ENCODE results near the gene MAN2B2. TPM values are rescaled to one million over a fixed set of nuclear protein-coding genes. Genes with fewer than 3 reads are reported as not detected.

MAN2B2 gene
- total RNA-seq = 10 to 100 TPM; 28.0 to 33.1 TPM

- Mint-ChIP-seq H3K9me3 (ENCODE audit: low read depth) (peaks cover 6% of the 10 kb centered on the region), H3K27me3 (peaks cover 7% of the 10 kb centered on the region), H3K36me3 (peaks cover 32% of the 10 kb centered on the region), H3K4me1 (peaks cover 12% of the 10 kb centered on the region), H3K4me3 (peak within 1 kb of the TSS; percentile 83), H3K27ac (peak within 1 kb of the TSS; percentile 85)
- peak; percentile 97 for ATAC-seq
- CTCF ChIA-PET = interaction anchor here (1.1 to 2.1 kb wide), 5 partner anchors 23 to 298 kb away, joined by 3 to 11 read pairs (median 5); no protein-coding TSS in a partner anchor
- DNase-seq = peak; percentile 84
Measured at GRCh38 chr4:6574747-6575502, at the start of gene MAN2B2. TSS of gene MAN2B2 (plus strand) at chr4:6575189. CDS start at chr4:6575211, 22 bp downstream.

GRCh38 chr4:6525474-6525873 is 49.5 kb upstream of the MAN2B2 start:
- no peaks in the 10 kb centered on the region for H3K27me3 Mint-ChIP-seq
- H3K27ac Mint-ChIP-seq = no peak overlapping the region
- H3K36me3 Mint-ChIP-seq = no peaks in the 10 kb centered on the region
- no peaks in the 10 kb centered on the region for H3K9me3 Mint-ChIP-seq (ENCODE audit: low read depth)
- no peak for DNase-seq
- ATAC-seq = no peak
- no peak overlapping the region for H3K4me3 Mint-ChIP-seq
- H3K4me1 Mint-ChIP-seq = no peaks in the 10 kb centered on the region
- CTCF ChIA-PET = no interaction called here

GRCh38 chr4:6526156-6526555 is 48.8 kb upstream of the MAN2B2 start:
- ATAC-seq (no peak), DNase-seq (no peak)
- H3K27me3 Mint-ChIP-seq = no peaks in the 10 kb centered on the region
- H3K4me3 Mint-ChIP-seq = no peak overlapping the region
- H3K36me3 Mint-ChIP-seq = no peaks in the 10 kb centered on the region
- no peaks in the 10 kb centered on the region for H3K4me1 Mint-ChIP-seq
- H3K9me3 Mint-ChIP-seq (ENCODE audit: low read depth) = no peaks in the 10 kb centered on the region
- no peak overlapping the region for H3K27ac Mint-ChIP-seq
- CTCF ChIA-PET = no interaction called here

GRCh38 chr4:6526671-6527091 is 48.3 kb upstream of the MAN2B2 start:
- no peak overlapping the region for H3K27ac Mint-ChIP-seq
- H3K27me3 Mint-ChIP-seq = no peaks in the 10 kb centered on the region

GRCh38 chr4:6527259-6527658 is 47.7 kb upstream of the MAN2B2 start:
- ATAC-seq (no peak), DNase-seq (no peak)
- Mint-ChIP-seq H3K27ac (no peak overlapping the region), H3K9me3 (ENCODE audit: low read depth) (no peaks in the 10 kb centered on the region), H3K4me3 (no peak overlapping the region), H3K27me3 (no peaks in the 10 kb centered on the region), H3K4me1 (no peaks in the 10 kb centered on the region), H3K36me3 (no peaks in the 10 kb centered on the region)
- CTCF ChIA-PET = no interaction called here

More at GRCh38 chr4:6526671-6527091, 48.3 kb upstream of the MAN2B2 start:
- no peak for DNase-seq
- no peaks in the 10 kb centered on the region for H3K9me3 Mint-ChIP-seq (ENCODE audit: low read depth)
- CTCF ChIA-PET = no interaction called here
- no peaks in the 10 kb centered on the region for H3K4me1 Mint-ChIP-seq
- H3K36me3 Mint-ChIP-seq = no peaks in the 10 kb centered on the region
- H3K4me3 Mint-ChIP-seq = no peak overlapping the region
- no peak for ATAC-seq

- ATAC-seq = no peak
- DNase-seq = no peak
- H3K4me3 Mint-ChIP-seq = no peak overlapping the region
- no peaks in the 10 kb centered on the region for H3K4me1 Mint-ChIP-seq
- CTCF ChIA-PET = no interaction called here
- H3K9me3 Mint-ChIP-seq (ENCODE audit: low read depth) = no peaks in the 10 kb centered on the region
- H3K27me3 Mint-ChIP-seq = no peaks in the 10 kb centered on the region
- H3K36me3 Mint-ChIP-seq = no peaks in the 10 kb centered on the region
- H3K27ac Mint-ChIP-seq = no peak overlapping the region
Measured at GRCh38 chr4:6527683-6528595, 47.0 kb upstream of the MAN2B2 start.

GRCh38 chr4:6529021-6529420 is 46.0 kb upstream of the MAN2B2 start:
- H3K4me1 Mint-ChIP-seq = no peaks in the 10 kb centered on the region
- no peaks in the 10 kb centered on the region for H3K27me3 Mint-ChIP-seq
- CTCF ChIA-PET = no interaction called here
- H3K27ac Mint-ChIP-seq = no peak overlapping the region
- no peaks in the 10 kb centered on the region for H3K9me3 Mint-ChIP-seq (ENCODE audit: low read depth)
- DNase-seq (no peak), ATAC-seq (no peak)
- H3K4me3 Mint-ChIP-seq = no peak overlapping the region
- no peaks in the 10 kb centered on the region for H3K36me3 Mint-ChIP-seq

- CTCF ChIA-PET = no interaction called here
- no peaks in the 10 kb centered on the region for H3K9me3 Mint-ChIP-seq (ENCODE audit: low read depth)
- no peak for ATAC-seq
Measured at GRCh38 chr4:6530301-6530700, 44.7 kb upstream of the MAN2B2 start.

GRCh38 chr4:6530964-6531363 is 44.0 kb upstream of the MAN2B2 start:
- CTCF ChIA-PET = no interaction called here
- Mint-ChIP-seq H3K9me3 (ENCODE audit: low read depth) (no peaks in the 10 kb centered on the region), H3K27ac (no peak overlapping the region), H3K36me3 (no peaks in the 10 kb centered on the region), H3K27me3 (no peaks in the 10 kb centered on the region), H3K4me1 (no peaks in the 10 kb centered on the region), H3K4me3 (no peak overlapping the region)
- ATAC-seq = no peak
- DNase-seq = no peak

More at GRCh38 chr4:6530301-6530700, 44.7 kb upstream of the MAN2B2 start:
- H3K27me3 Mint-ChIP-seq = no peaks in the 10 kb centered on the region
- no peaks in the 10 kb centered on the region for H3K36me3 Mint-ChIP-seq
- no peaks in the 10 kb centered on the region for H3K4me1 Mint-ChIP-seq
- H3K4me3 Mint-ChIP-seq = no peak overlapping the region
- DNase-seq = no peak
- H3K27ac Mint-ChIP-seq = no peak overlapping the region

- no peaks in the 10 kb centered on the region for H3K27me3 Mint-ChIP-seq
- H3K9me3 Mint-ChIP-seq (ENCODE audit: low read depth) = no peaks in the 10 kb centered on the region
- CTCF ChIA-PET = no interaction called here
- H3K4me1 Mint-ChIP-seq = no peaks in the 10 kb centered on the region
- no peaks in the 10 kb centered on the region for H3K36me3 Mint-ChIP-seq
- no peak for DNase-seq
- H3K27ac Mint-ChIP-seq = no peak overlapping the region
- no peak overlapping the region for H3K4me3 Mint-ChIP-seq
- no peak for ATAC-seq
Measured at GRCh38 chr4:6532102-6532501, 42.9 kb upstream of the MAN2B2 start.

- ATAC-seq (no peak), DNase-seq (no peak)
- Mint-ChIP-seq H3K4me1 (no peaks in the 10 kb centered on the region), H3K4me3 (no peak overlapping the region), H3K27ac (no peak overlapping the region), H3K36me3 (no peaks in the 10 kb centered on the region), H3K27me3 (no peaks in the 10 kb centered on the region), H3K9me3 (ENCODE audit: low read depth) (no peaks in the 10 kb centered on the region)
- CTCF ChIA-PET = no interaction called here
Measured at GRCh38 chr4:6532658-6533057, 42.3 kb upstream of the MAN2B2 start.

GRCh38 chr4:6534050-6534449 is 40.9 kb upstream of the MAN2B2 start:
- no peaks in the 10 kb centered on the region for H3K4me1 Mint-ChIP-seq
- H3K27me3 Mint-ChIP-seq = peaks cover 2% of the 10 kb centered on the region
- H3K36me3 Mint-ChIP-seq = no peaks in the 10 kb centered on the region
- H3K27ac Mint-ChIP-seq = no peak overlapping the region
- no peaks in the 10 kb centered on the region for H3K9me3 Mint-ChIP-seq (ENCODE audit: low read depth)
- CTCF ChIA-PET = no interaction called here
- no peak for ATAC-seq
- no peak overlapping the region for H3K4me3 Mint-ChIP-seq
- no peak for DNase-seq

GRCh38 chr4:6534618-6535328 is 40.2 kb upstream of the MAN2B2 start:
- Mint-ChIP-seq H3K4me1 (no peaks in the 10 kb centered on the region), H3K4me3 (no peak overlapping the region), H3K27ac (no peak overlapping the region), H3K27me3 (peaks cover 3% of the 10 kb centered on the region), H3K36me3 (no peaks in the 10 kb centered on the region), H3K9me3 (ENCODE audit: low read depth) (no peaks in the 10 kb centered on the region)
- CTCF ChIA-PET = no interaction called here
- no peak for ATAC-seq
- no peak for DNase-seq

Data from activated CD8-positive, alpha-beta memory T cell treated with anti-CD3 and anti-CD28 coated beads, Interleukin-2, amount 10 ng/mL, durations not matched to agents 7 days and 5 days (primary cell).